ENCODE measurements around the gene ABCA13.

DNA sequence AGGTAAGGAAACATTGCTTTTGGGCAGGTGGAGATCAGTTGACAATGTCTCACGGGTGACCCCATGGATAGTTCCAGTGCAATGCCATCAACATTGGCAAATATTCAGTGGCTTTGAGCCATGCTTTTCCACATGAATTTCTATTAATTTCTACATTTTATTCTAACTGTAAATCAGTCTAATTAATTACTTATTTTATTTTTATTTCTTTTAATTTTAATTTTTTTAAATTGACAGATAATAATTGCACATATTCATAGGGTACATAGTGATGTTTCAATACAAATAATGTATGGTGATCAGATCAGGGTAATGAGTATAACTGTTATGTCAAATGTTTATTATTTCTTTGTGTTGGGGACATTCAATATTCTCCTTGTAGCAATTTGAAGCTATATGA is 3.8 kb downstream of the ABCA13 start:
- TF ChIP-seq POLR2AphosphoS5 (IDR thresholded peaks at IDR 0.05; ENCODE audit: low read depth, low read length), result no peak
- TF ChIP-seq, protein P1, sequence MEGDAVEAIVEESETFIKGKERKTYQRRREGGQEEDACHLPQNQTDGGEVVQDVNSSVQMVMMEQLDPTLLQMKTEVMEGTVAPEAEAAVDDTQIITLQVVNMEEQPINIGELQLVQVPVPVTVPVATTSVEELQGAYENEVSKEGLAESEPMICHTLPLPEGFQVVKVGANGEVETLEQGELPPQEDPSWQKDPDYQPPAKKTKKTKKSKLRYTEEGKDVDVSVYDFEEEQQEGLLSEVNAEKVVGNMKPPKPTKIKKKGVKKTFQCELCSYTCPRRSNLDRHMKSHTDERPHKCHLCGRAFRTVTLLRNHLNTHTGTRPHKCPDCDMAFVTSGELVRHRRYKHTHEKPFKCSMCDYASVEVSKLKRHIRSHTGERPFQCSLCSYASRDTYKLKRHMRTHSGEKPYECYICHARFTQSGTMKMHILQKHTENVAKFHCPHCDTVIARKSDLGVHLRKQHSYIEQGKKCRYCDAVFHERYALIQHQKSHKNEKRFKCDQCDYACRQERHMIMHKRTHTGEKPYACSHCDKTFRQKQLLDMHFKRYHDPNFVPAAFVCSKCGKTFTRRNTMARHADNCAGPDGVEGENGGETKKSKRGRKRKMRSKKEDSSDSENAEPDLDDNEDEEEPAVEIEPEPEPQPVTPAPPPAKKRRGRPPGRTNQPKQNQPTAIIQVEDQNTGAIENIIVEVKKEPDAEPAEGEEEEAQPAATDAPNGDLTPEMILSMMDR (IDR thresholded peaks at IDR 0.05), result no peak
- no peak for TF ChIP-seq TAF1 (IDR thresholded peaks at IDR 0.05; ENCODE audit: borderline replicate concordance, low read depth, low read length)
- no peak for TF ChIP-seq JUND (IDR thresholded peaks at IDR 0.05)
- no peak for TF ChIP-seq MXI1 (IDR thresholded peaks at IDR 0.05; ENCODE audit: low read depth, low read length)
- TF ChIP-seq, protein P2, sequence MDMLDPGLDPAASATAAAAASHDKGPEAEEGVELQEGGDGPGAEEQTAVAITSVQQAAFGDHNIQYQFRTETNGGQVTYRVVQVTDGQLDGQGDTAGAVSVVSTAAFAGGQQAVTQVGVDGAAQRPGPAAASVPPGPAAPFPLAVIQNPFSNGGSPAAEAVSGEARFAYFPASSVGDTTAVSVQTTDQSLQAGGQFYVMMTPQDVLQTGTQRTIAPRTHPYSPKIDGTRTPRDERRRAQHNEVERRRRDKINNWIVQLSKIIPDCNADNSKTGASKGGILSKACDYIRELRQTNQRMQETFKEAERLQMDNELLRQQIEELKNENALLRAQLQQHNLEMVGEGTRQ (IDR thresholded peaks at IDR 0.05; ENCODE audit: borderline replicate concordance, low read depth, low read length), result no peak
- TF ChIP-seq ELF1 (IDR thresholded peaks at IDR 0.05), result no peak
- TF ChIP-seq CHD2 (IDR thresholded peaks at IDR 0.05; ENCODE audit: low read length, partially characterized antibody), result no peak
